Islet precursor cell (in vitro differentiated cells): ENCODE measurements around the gene FAM81A.
"Not testable (repeated sequence)": the region's sequence is repeated elsewhere in the genome, so short reads cannot be mapped to it uniquely, and the experiment has no call there.

Source experiments
- DNase-seq: peaks from one replicate; pipeline ENCODE4 v3.0.0-alpha.2; 2018

FAM81A gene

GRCh38 chr15:59437817-59438624, at the start of gene FAM81A:
TSS of gene FAM81A (plus strand) at chr15:59438186. CDS start at chr15:59458627, 20,441 bp downstream.
- DNase-seq, result peak; percentile 85

GRCh38 chr15:59388670-59389069, 49.3 kb upstream of the FAM81A start:
- no peak for DNase-seq

DNA sequence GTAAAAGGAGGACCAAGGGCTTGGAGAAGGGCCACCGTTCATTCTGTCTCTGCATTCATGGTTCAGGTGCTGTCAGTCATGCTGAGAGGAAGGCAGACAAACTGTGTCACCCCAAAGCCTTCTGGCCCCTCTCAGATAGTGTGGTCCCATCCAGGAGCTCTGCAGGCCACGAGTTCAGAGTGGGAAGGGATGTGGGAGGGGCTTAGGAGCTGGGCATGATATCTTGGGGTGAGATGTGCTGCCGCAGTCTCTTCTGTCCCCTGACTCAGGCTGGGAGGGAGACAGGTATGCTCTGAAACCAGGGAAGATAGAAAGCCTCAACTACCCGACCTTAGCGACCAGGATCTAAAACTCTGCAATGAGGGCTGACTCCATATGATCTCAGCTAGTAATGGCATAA, 45.7 kb upstream of the FAM81A start:
- DNase-seq, result no peak

GRCh38 chr15:59394166-59394661, 43.8 kb upstream of the FAM81A start:
- DNase-seq, result no peak

GRCh38 chr15:59396211-59396610, 41.8 kb upstream of the FAM81A start:
- DNase-seq, result no peak

DNA sequence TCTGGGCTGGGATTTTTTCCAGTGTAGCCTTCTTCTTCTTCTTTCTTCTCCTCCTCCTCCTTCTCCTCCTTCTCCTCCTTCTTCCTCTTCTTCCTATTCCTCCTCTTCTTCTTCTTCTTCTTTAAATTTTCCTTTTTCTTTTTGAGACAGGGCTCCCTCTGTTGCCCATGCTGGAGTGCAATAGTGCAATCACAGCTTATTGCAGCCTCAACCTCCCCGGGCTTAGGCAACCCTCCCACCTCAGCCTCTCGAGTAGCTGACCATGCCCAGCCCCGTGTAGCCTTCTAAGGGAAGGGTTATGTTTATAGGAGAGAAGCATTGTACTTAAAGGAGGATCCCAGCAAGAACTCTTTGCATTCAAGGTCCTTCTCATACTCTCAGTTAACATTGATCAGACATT, 41.3 kb upstream of the FAM81A start:
- DNase-seq, result no peak

GRCh38 chr15:59398220-59398619, 39.8 kb upstream of the FAM81A start:
- DNase-seq, result no peak

- DNase-seq, result no peak
Measured at GRCh38 chr15:59399465-59400102, 38.4 kb upstream of the FAM81A start.

DNA sequence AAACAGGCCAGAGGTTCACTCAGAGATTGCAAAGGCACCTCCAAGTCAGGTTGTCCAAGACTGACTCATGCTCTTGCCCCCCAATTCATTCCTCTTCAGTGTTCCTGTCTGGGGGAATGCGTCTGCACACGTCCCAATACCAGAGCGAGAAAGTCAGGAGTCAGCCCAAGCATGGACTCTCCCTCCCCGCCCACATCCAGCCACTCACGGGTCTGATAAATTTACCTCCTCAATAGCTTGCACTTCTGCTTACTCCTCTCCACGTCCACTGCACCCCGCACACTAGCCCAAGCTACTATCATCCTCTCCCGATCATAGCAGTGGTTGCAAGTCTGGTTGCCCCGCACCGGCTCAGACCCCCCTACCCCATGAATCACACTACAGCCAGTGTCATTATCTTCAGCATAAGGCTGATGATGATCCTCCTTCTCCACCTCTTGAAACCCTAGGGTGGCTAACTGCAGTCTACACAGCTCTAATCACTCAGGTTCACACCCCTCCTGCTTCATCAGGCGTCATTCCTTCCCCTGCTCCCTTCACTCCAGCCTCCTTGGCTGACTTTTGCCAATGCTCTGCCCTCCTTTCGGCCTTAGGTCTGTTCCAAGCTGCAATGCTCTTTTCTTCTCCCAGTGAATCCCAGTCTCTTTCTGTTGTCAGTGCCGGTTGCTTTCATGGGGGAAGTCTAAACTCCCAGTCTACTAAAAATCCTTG, 37.7 kb upstream of the FAM81A start:
- DNase-seq, result no peak

- not testable (repeated sequence) for DNase-seq
Measured at GRCh38 chr15:59401051-59401823, 36.7 kb upstream of the FAM81A start.

GRCh38 chr15:59401824-59402569, 36.0 kb upstream of the FAM81A start:
- no peak for DNase-seq

DNA sequence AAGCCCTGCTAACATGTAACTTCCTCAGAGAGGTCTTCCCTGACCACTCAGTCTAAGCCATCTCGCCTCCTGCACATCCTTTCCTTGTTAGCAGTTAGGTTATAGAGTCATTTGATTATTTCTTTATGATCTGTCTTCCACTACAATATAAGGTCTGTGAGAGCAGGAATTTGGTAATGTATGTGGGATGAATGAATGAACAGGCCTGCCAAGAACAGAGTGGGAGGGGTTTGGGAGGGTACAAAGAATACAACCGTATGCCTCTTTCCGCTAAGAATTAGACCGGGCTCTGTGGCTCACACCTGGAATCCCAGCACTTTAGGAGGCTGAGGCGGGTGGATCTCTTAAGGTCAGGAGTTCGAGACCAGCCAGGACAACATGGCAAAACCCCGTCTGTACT, 32.9 kb upstream of the FAM81A start:
- DNase-seq, result no peak

GRCh38 chr15:59406446-59406845, 31.5 kb upstream of the FAM81A start:
- DNase-seq, result no peak

DNA sequence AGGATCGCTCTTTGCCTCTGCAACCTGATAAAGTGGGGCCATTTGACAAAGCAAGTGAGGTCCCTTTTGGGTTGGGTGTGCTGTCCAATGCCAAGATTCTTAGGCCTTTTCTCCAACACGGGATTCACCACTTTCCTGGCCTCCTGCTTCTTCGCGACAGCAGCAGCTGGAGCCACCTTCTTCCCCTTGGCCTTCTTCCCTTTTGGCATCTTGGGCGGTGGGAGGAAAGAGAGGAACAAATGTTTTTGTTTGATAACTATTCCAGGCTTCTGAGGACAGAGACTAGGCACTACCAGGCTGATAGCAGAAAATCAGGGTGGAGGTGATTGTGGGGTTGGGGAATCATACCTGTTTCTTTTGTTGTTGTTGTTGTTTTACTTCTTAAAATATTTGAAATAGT, 30.0 kb upstream of the FAM81A start:
- no peak for DNase-seq

DNA sequence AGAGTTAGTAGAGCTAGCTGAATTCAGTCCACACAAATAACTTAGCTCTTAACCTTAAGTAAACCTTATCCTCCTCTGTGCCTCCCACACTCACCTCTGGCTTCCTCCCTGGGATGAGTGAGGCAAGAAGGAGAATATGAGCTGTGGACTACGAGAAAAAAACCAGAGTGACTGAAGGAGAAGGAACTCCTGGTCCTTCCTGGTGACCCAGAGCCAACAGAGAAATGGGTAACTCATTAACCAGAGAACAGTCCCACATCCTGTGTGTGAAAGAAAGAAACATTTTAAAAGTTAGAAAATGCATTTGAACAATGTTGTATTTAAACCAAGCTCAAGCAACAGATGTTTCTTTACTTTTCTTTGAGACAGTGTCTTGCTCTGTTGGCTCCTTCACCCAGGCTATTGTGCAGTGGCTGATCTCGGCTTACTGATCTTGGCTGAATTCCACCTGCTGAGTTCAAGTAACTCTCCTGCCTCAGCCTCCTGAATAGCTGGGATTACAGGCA, 27.5 kb upstream of the FAM81A start:
- no peak for DNase-seq

DNA sequence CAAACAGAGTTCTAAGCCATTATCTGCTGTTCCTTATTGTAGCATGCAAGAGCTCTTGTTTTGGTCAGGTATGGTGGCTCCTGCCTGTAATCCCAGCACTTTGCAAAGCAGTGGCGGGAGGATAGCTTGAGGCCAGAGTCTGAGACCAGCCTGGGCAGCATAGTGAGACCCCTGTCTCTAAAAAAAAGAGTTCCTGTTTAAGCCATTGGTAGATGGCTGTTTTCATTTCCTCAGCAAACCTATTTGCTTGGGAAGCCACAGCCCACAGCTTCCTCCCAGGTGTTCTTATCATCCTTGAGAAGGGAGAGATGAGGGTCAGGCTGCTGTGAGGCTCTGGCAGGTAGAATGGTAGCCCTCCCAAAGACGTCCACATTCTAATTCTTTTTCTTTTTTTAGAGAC, 24.4 kb upstream of the FAM81A start:
- DNase-seq, result no peak

- no peak for DNase-seq
Measured at GRCh38 chr15:59416816-59417215, 21.2 kb upstream of the FAM81A start.

GRCh38 chr15:59419170-59419569, 18.8 kb upstream of the FAM81A start:
- DNase-seq, result no peak

DNA sequence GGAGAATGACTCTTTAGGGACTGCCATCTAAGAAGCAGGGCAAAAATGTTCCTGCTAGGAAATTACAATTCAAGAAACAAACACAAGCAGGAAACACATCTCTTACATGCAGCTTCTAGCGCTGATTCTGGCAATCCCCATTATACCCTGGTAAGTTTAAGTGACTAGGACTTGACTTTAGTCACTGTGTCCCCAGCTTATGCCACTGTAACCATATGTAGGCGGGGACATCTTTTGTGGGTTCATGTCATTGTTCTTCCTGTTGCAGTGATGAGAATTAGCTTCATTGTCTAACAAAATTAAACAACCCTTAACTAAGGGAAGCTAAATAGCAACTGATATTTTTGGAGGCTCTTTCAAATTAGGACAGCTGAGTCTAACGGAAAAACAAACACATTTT, 17.9 kb upstream of the FAM81A start:
- DNase-seq, result no peak

DNA sequence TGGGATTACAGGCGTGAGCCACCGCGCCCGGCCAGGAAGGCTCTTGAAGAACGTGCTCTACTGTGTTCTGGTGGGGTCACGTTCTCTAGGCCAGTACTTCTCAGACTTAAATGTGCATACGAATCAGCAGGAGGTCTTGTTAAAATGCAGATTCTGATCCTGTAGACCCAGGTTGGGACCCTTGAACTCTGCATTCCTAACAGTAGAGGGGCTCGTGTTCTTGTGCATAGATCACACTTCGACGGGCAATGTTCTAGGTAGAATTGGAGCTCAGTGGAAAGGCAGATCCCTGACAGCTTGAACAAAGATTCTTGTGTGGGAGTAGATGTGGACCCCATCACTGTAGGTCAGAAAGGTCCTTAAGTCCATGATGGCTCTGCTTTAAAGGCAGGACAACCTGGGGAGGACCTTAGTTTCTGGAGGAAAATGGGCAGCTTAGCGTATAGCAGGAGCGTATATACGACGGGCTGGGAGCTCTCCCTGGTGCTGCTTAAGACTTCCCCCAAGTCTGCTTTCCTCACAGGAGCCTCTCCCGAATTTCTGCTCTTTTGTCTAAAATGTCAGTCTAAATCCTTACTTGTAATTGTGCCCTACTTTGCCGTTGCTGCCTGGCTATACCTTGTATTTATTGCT, 16.9 kb upstream of the FAM81A start:
- peak; percentile 73 for DNase-seq

GRCh38 chr15:59424616-59425015, 13.4 kb upstream of the FAM81A start:
- DNase-seq, result no peak
